ENCODE results near the gene C1orf198.

Gene C1orf198

GRCh38 chr1:230794431-230794830 is 73.9 kb downstream of the C1orf198 start:
- Histone ChIP-seq H3K27me3 (ENCODE audit: insufficient read depth, poor library complexity, severe bottlenecking) (peaks cover 4% of the 10 kb centered on the region), H3K4me3 (replicated peaks; ENCODE audit: insufficient read depth, low read length) (no peak overlapping the region), H3K27ac (replicated peaks) (no peak overlapping the region)
- TF ChIP-seq REST (IDR thresholded peaks at IDR 0.05; ENCODE audit: insufficient replicate concordance, low read depth) (no peak), CTCF (IDR thresholded peaks at IDR 0.05; ENCODE audit: insufficient read depth, low read length) (no peak)
- DNase-seq (ENCODE audit: low read depth in 1 of 2, low spot score in 1 of 2): no peak

GRCh38 chr1:230793463-230793745 is 74.9 kb downstream of the C1orf198 start:
- Histone ChIP-seq H3K27me3 (ENCODE audit: insufficient read depth, poor library complexity, severe bottlenecking) (peaks cover 4% of the 10 kb centered on the region), H3K27ac (replicated peaks) (no peak overlapping the region), H3K4me3 (replicated peaks; ENCODE audit: insufficient read depth, low read length) (no peak overlapping the region)
- TF ChIP-seq POLR2AphosphoS5 (IDR thresholded peaks at IDR 0.05; ENCODE audit: low read depth): no peak
- DNase-seq (ENCODE audit: low read depth in 1 of 2, low spot score in 1 of 2): no peak

- TF ChIP-seq REST (IDR thresholded peaks at IDR 0.05; ENCODE audit: insufficient replicate concordance, low read depth) (no peak), SPI1 (IDR thresholded peaks at IDR 0.05; ENCODE audit: borderline replicate concordance, low read depth) (no peak), CTCF (IDR thresholded peaks at IDR 0.05; ENCODE audit: insufficient read depth, low read length) (no peak), POLR2AphosphoS5 (IDR thresholded peaks at IDR 0.05; ENCODE audit: low read depth) (no peak), GABPA (IDR thresholded peaks at IDR 0.05; ENCODE audit: low read depth) (no peak)
- no peak for DNase-seq (ENCODE audit: low read depth in 1 of 2, low spot score in 1 of 2)
- no peak overlapping the region for H3K4me3 ChIP-seq (replicated peaks; ENCODE audit: insufficient read depth, low read length)
- peaks cover 4% of the 10 kb centered on the region for H3K27me3 ChIP-seq (ENCODE audit: insufficient read depth, poor library complexity, severe bottlenecking)
- H3K27ac ChIP-seq (replicated peaks): no peak overlapping the region
These were observed 75.4 kb downstream of the C1orf198 start for GRCh38 chr1:230792691-230793462.

GRCh38 chr1:230791986-230792564 is 76.2 kb downstream of the C1orf198 start:
- no peak for DNase-seq (ENCODE audit: low read depth in 1 of 2, low spot score in 1 of 2)
- Histone ChIP-seq H3K27me3 (ENCODE audit: insufficient read depth, poor library complexity, severe bottlenecking) (peaks cover 4% of the 10 kb centered on the region), H3K4me3 (replicated peaks; ENCODE audit: insufficient read depth, low read length) (no peak overlapping the region), H3K27ac (replicated peaks) (no peak overlapping the region)
- TF ChIP-seq CTCF (IDR thresholded peaks at IDR 0.05; ENCODE audit: insufficient read depth, low read length) (no peak), POLR2AphosphoS5 (IDR thresholded peaks at IDR 0.05; ENCODE audit: low read depth) (no peak), SPI1 (IDR thresholded peaks at IDR 0.05; ENCODE audit: borderline replicate concordance, low read depth) (no peak), REST (IDR thresholded peaks at IDR 0.05; ENCODE audit: insufficient replicate concordance, low read depth) (no peak)

Measured in HL-60 (cell line).